ENCODE data around the gene COL4A6.

GRCh38 chrX:108439961-108440696, 1.9 kb upstream of the COL4A6 start:
- TF ChIP-seq CTCF (IDR thresholded peaks at IDR 0.05) (no peak), SIN3A (IDR thresholded peaks at IDR 0.05; ENCODE audit: borderline replicate concordance, insufficient read depth, low read depth, low read length) (no peak), POLR2AphosphoS5 (IDR thresholded peaks at IDR 0.05; ENCODE audit: low read depth, low read length) (no peak), TCF7L2 (IDR thresholded peaks at IDR 0.05; ENCODE audit: low read depth, low read length) (no peak)
- TF ChIP-seq, protein P1, sequence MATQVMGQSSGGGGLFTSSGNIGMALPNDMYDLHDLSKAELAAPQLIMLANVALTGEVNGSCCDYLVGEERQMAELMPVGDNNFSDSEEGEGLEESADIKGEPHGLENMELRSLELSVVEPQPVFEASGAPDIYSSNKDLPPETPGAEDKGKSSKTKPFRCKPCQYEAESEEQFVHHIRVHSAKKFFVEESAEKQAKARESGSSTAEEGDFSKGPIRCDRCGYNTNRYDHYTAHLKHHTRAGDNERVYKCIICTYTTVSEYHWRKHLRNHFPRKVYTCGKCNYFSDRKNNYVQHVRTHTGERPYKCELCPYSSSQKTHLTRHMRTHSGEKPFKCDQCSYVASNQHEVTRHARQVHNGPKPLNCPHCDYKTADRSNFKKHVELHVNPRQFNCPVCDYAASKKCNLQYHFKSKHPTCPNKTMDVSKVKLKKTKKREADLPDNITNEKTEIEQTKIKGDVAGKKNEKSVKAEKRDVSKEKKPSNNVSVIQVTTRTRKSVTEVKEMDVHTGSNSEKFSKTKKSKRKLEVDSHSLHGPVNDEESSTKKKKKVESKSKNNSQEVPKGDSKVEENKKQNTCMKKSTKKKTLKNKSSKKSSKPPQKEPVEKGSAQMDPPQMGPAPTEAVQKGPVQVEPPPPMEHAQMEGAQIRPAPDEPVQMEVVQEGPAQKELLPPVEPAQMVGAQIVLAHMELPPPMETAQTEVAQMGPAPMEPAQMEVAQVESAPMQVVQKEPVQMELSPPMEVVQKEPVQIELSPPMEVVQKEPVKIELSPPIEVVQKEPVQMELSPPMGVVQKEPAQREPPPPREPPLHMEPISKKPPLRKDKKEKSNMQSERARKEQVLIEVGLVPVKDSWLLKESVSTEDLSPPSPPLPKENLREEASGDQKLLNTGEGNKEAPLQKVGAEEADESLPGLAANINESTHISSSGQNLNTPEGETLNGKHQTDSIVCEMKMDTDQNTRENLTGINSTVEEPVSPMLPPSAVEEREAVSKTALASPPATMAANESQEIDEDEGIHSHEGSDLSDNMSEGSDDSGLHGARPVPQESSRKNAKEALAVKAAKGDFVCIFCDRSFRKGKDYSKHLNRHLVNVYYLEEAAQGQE (IDR thresholded peaks at IDR 0.05; ENCODE audit: insufficient read depth in 1 of 2, low read depth in 2 of 2, low read length in 1 of 2) = no peak
